ENCODE results near the gene RFX2. TPM values are rescaled to one million over a fixed set of nuclear protein-coding genes. Genes with fewer than 3 reads are reported as not detected.

RFX2 gene
- total RNA-seq, 1 donor from 2014 or later: 6.2 TPM

DNA sequence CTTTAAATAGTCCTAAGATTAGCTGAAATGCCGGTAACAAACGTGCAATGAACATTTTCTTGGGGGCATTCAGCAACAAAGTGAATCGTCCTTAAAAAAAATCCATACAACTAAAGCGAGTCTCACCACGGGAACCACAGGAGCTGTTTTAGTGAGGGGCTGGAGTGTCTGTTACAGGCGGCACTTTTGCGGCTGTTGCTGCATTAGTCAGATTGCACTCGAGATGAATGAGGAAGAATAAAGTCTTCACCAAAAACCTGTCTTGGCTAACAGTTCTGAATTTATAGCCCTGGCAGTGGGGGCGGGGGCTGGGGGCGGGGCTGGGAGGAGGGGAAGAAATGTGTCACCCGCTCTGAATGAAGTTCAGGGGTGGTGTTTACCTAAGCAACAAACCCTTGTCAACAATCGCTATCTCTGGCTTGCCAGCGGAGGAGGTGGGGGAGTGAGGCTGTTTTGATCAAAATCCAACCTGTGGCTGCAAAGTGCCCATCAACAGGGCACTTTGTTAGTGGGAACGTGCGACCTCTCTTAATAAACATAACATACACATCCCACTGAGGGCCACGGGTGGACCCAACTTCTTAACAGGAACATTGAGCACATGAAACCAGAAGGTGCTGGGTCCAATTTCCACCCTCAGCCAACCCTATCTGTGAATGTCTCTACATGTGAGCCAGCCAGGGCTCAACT lies 44.5 kb downstream of the RFX2 start:
- H4K20me1 ChIP-seq (ENCODE audit: low read depth): peaks cover 9% of the 10 kb centered on the region
- H3K27ac ChIP-seq: no peak overlapping the region
- peaks cover 7% of the 10 kb centered on the region for H3F3A ChIP-seq (ENCODE audit: low read depth)
- H3K4me1 Mint-ChIP-seq: peaks cover 75% of the 10 kb centered on the region
- no peak for DNase-seq (ENCODE audit: low spot score)
- H3K9me3 Mint-ChIP-seq: peaks cover 23% of the 10 kb centered on the region
- TF ChIP-seq, protein P1, sequence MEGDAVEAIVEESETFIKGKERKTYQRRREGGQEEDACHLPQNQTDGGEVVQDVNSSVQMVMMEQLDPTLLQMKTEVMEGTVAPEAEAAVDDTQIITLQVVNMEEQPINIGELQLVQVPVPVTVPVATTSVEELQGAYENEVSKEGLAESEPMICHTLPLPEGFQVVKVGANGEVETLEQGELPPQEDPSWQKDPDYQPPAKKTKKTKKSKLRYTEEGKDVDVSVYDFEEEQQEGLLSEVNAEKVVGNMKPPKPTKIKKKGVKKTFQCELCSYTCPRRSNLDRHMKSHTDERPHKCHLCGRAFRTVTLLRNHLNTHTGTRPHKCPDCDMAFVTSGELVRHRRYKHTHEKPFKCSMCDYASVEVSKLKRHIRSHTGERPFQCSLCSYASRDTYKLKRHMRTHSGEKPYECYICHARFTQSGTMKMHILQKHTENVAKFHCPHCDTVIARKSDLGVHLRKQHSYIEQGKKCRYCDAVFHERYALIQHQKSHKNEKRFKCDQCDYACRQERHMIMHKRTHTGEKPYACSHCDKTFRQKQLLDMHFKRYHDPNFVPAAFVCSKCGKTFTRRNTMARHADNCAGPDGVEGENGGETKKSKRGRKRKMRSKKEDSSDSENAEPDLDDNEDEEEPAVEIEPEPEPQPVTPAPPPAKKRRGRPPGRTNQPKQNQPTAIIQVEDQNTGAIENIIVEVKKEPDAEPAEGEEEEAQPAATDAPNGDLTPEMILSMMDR (IDR thresholded peaks at IDR 0.05): no peak
- no peak for TF ChIP-seq EZH2phosphoT487 (IDR thresholded peaks at IDR 0.05)
- no peak for TF ChIP-seq EZH2 (IDR thresholded peaks at IDR 0.05)
- H3K4me1 ChIP-seq: peaks cover 14% of the 10 kb centered on the region
- H3K79me2 ChIP-seq (ENCODE audit: low read depth): no peaks in the 10 kb centered on the region
- no peak overlapping the region for H2AFZ ChIP-seq (replicated peaks)
- H3K4me2 ChIP-seq: peak overlapping the region; percentile 28
- H3K9me3 ChIP-seq (ENCODE audit: low read depth): no peaks in the 10 kb centered on the region
- peaks cover 39% of the 10 kb centered on the region for H3K36me3 Mint-ChIP-seq
- no peak overlapping the region for H3K9ac ChIP-seq
- no peak overlapping the region for H3K4me3 ChIP-seq
- peak overlapping the region; percentile 100 for H3K27ac Mint-ChIP-seq
- peaks cover 6% of the 10 kb centered on the region for H3K27me3 Mint-ChIP-seq (ENCODE audit: insufficient read depth, low read depth)
- peaks cover 7% of the 10 kb centered on the region for H3K27me3 ChIP-seq
- peak overlapping the region; percentile 69 for H3K4me3 Mint-ChIP-seq
- H3K36me3 ChIP-seq: no peaks in the 10 kb centered on the region

DNA sequence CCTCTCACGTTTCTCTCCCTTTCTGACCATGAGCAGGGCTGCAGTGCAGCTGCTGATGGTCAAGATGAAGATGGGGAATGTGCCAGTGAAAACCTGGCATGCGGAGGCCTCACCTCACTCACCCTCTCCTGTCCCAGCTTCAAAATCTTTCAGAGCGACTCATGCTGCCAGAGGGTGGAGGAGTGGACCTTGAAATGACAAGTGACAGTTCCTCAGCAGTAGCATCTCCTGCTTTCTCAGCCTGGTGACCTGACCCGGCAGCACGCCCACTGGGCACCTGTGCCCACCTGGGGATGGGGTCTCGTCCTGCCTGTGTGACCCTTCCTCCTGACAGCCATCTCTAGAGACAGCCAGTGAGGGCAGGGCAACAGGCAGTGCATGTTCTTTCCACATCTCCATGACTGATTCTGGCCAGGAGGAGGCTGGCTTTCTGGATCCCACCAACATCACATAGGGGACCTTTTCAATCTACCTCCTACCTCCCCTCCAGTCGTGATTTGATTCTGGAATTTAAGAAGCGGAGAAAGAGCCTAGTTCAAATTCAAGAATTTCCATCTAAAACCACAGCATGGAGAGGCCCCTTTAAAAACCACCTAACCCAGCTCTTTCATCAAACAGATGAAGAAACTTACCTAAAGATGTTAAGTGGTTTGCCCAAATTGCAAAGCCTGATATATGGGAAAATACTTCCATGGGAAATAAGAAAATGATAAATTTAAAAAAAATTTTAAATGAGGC lies 45.8 kb downstream of the RFX2 start:
- Mint-ChIP-seq H3K4me3 (no peak overlapping the region), H3K9me3 (peaks cover 24% of the 10 kb centered on the region), H3K27ac (peak overlapping the region; percentile 96), H3K27me3 (ENCODE audit: insufficient read depth, low read depth) (peaks cover 7% of the 10 kb centered on the region), H3K36me3 (peaks cover 43% of the 10 kb centered on the region), H3K4me1 (peaks cover 80% of the 10 kb centered on the region)
- Histone ChIP-seq H4K20me1 (ENCODE audit: low read depth) (peaks cover 9% of the 10 kb centered on the region), H3K4me3 (no peak overlapping the region), H3K27me3 (peaks cover 7% of the 10 kb centered on the region), H3K4me2 (no peak overlapping the region), H3K9ac (no peak overlapping the region), H3K9me3 (ENCODE audit: low read depth) (no peaks in the 10 kb centered on the region), H3K79me2 (ENCODE audit: low read depth) (no peaks in the 10 kb centered on the region), H3F3A (ENCODE audit: low read depth) (peaks cover 7% of the 10 kb centered on the region), H2AFZ (replicated peaks) (no peak overlapping the region), H3K27ac (no peak overlapping the region), H3K4me1 (peaks cover 14% of the 10 kb centered on the region), H3K36me3 (no peaks in the 10 kb centered on the region)
- DNase-seq (ENCODE audit: low spot score): no peak
- TF ChIP-seq EZH2phosphoT487 (IDR thresholded peaks at IDR 0.05): no peak
- TF ChIP-seq, protein P1 (IDR thresholded peaks at IDR 0.05): no peak
- no peak for TF ChIP-seq EZH2 (IDR thresholded peaks at IDR 0.05)

DNA sequence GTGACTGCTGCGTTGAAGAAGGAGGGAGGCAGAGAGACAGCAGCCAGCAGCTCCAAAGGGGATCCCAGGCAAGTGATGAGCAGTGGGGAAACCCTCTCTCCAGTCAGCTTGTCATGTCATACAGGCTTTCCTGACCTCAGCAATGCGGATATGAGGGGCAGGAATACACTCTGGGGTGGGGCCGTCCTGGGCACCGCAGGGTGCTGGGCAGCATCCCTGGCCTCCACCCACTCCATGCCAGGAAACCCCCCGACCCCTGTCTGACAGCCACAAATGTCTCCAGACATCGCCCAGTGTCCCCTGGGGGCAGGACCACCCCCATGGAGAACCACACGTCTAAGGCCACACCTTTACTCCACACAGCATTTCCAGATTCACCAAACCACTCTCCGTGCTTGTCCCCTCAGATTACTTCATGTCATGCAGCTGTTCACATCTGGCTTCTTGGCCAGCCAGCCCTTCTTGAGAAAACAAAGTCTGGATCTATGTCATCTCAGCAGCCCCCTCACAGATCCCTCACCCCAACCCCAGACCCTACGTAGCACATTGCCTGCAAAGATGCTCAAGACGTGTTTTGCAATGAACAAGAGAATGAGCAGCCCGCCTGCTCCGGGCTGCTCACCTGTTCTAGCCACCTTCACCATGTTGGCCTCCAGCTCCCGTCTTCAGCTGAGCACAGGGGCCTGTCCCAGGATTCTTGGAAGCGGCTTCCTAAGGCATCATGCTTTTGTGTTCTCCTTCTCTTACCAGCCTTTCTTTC lies 46.5 kb downstream of the RFX2 start:
- peaks cover 14% of the 10 kb centered on the region for H3K4me1 ChIP-seq
- no peaks in the 10 kb centered on the region for H3K79me2 ChIP-seq (ENCODE audit: low read depth)
- H3K36me3 Mint-ChIP-seq: peaks cover 36% of the 10 kb centered on the region
- no peak overlapping the region for H3K27ac ChIP-seq
- no peaks in the 10 kb centered on the region for H3K9me3 ChIP-seq (ENCODE audit: low read depth)
- no peak overlapping the region for H2AFZ ChIP-seq (replicated peaks)
- H3K4me3 Mint-ChIP-seq: peak overlapping the region; percentile 24
- DNase-seq (ENCODE audit: low spot score): no peak
- H3K4me1 Mint-ChIP-seq: peaks cover 78% of the 10 kb centered on the region
- peaks cover 7% of the 10 kb centered on the region for H3K27me3 ChIP-seq
- no peak for TF ChIP-seq EZH2phosphoT487 (IDR thresholded peaks at IDR 0.05)
- TF ChIP-seq EZH2 (IDR thresholded peaks at IDR 0.05): no peak
- TF ChIP-seq, protein P1 (IDR thresholded peaks at IDR 0.05): no peak
- peaks cover 7% of the 10 kb centered on the region for H3F3A ChIP-seq (ENCODE audit: low read depth)
- H3K9me3 Mint-ChIP-seq: peaks cover 17% of the 10 kb centered on the region
- no peak overlapping the region for H3K9ac ChIP-seq
- no peak overlapping the region for H3K4me3 ChIP-seq
- peaks cover 8% of the 10 kb centered on the region for H3K27me3 Mint-ChIP-seq (ENCODE audit: insufficient read depth, low read depth)
- peak overlapping the region; percentile 96 for H3K27ac Mint-ChIP-seq
- no peaks in the 10 kb centered on the region for H3K36me3 ChIP-seq
- H4K20me1 ChIP-seq (ENCODE audit: low read depth): peaks cover 9% of the 10 kb centered on the region
- H3K4me2 ChIP-seq: no peak overlapping the region
